ENCODE data around the gene HHATL. TPM values are rescaled to one million over a fixed set of nuclear protein-coding genes. Genes with fewer than 3 reads are reported as not detected.
A peak's percentile ranks its signal among the peaks of the same experiment; 100 is the strongest.

HHATL gene
- total and polyA plus RNA-seq, 2 donors (not counting 1 experiment from before 2014, with no cell fraction given) = not detected

GRCh38 chr3:42749753-42750231 is 47.2 kb upstream of the HHATL start:
- Histone ChIP-seq H3K36me3 (ENCODE audit: control insufficient read depth, insufficient read depth, low read length) (no peaks in the 10 kb centered on the region), H3K9ac (ENCODE audit: insufficient read depth, low read length) (no peak overlapping the region), H3K9me3 (ENCODE audit: control insufficient read depth, insufficient read depth, low read depth, low read length) (no peaks in the 10 kb centered on the region), H2AFZ (ENCODE audit: low read length) (no peak overlapping the region), H3K79me2 (ENCODE audit: control insufficient read depth, insufficient read depth, low read length) (no peaks in the 10 kb centered on the region), H4K20me1 (ENCODE audit: control insufficient read depth, extremely low read depth, insufficient read depth, low read length) (no peaks in the 10 kb centered on the region), H3K4me3 (replicated peaks in 1 of 4; ENCODE audit: control extremely low read depth in 1 of 4, insufficient read depth in 1 of 4, low read depth in 3 of 4, low read length in 4 of 4) (no peak overlapping the region), H3K27ac (ENCODE audit: insufficient read depth, low read length) (no peak overlapping the region), H3K4me1 (ENCODE audit: control insufficient read depth, extremely low read depth, insufficient read depth, low read length) (peaks cover 4% of the 10 kb centered on the region), H3K27me3 (ENCODE audit: control insufficient read depth, insufficient read depth, low read length) (no peaks in the 10 kb centered on the region), H3K4me2 (ENCODE audit: extremely low read depth, insufficient read depth, low read length) (no peak overlapping the region)
- TF ChIP-seq CTCF (conservative IDR thresholded peaks at IDR 0.05 in 1 of 2, IDR thresholded peaks at IDR 0.05 in 1 of 2; ENCODE audit: low read depth in 1 of 2, low read length in 2 of 2) = peak; percentile 55 to 70
- no peak for TF ChIP-seq EZH2 (IDR thresholded peaks at IDR 0.05; ENCODE audit: low read length, missing control alignments)
- DNase-seq (ENCODE audit: low read depth in 2 of 2) = peak in 1 of 2 donors; percentile 30

- no peak for TF ChIP-seq CTCF (conservative IDR thresholded peaks at IDR 0.05 in 1 of 2, IDR thresholded peaks at IDR 0.05 in 1 of 2; ENCODE audit: low read depth in 1 of 2, low read length in 2 of 2)
- TF ChIP-seq EZH2 (IDR thresholded peaks at IDR 0.05; ENCODE audit: low read length, missing control alignments) = no peak
- no peak for DNase-seq (ENCODE audit: low read depth in 2 of 2)
- H3K9me3 ChIP-seq (ENCODE audit: control insufficient read depth, insufficient read depth, low read depth, low read length) = no peaks in the 10 kb centered on the region
- no peaks in the 10 kb centered on the region for H3K79me2 ChIP-seq (ENCODE audit: control insufficient read depth, insufficient read depth, low read length)
- H3K27ac ChIP-seq (ENCODE audit: insufficient read depth, low read length) = no peak overlapping the region
- H4K20me1 ChIP-seq (ENCODE audit: control insufficient read depth, extremely low read depth, insufficient read depth, low read length) = no peaks in the 10 kb centered on the region
- peaks cover 4% of the 10 kb centered on the region for H3K4me1 ChIP-seq (ENCODE audit: control insufficient read depth, extremely low read depth, insufficient read depth, low read length)
- no peaks in the 10 kb centered on the region for H3K27me3 ChIP-seq (ENCODE audit: control insufficient read depth, insufficient read depth, low read length)
- no peaks in the 10 kb centered on the region for H3K36me3 ChIP-seq (ENCODE audit: control insufficient read depth, insufficient read depth, low read length)
- no peak overlapping the region for H3K4me3 ChIP-seq (replicated peaks in 1 of 4; ENCODE audit: control extremely low read depth in 1 of 4, insufficient read depth in 1 of 4, low read depth in 3 of 4, low read length in 4 of 4)
- no peak overlapping the region for H2AFZ ChIP-seq (ENCODE audit: low read length)
- H3K9ac ChIP-seq (ENCODE audit: insufficient read depth, low read length) = no peak overlapping the region
- no peak overlapping the region for H3K4me2 ChIP-seq (ENCODE audit: extremely low read depth, insufficient read depth, low read length)
Observed at GRCh38 chr3:42749025-42749752, 46.6 kb upstream of the HHATL start.

DNA sequence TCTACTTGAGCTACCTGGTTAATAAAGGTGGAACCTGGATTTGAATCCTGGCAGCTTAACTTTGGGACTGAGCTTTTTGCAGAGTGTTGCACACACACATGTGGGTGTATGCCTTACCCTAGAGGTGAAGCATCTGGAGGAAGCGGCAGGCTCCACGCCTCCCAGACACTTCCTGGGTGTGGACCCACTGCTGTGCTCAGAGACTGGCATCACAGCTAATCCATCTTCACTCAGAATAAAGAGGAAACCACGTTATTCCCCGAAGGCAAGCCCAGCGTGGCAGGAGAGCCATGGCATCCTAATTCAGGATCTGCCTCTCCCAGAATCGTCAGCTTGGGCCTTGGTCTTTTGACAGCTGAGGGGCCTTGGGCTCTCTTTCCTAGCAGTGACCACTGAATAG is 45.0 kb upstream of the HHATL start:
- DNase-seq (ENCODE audit: low read depth in 2 of 2) = no peak
- H2AFZ ChIP-seq (ENCODE audit: low read length) = no peak overlapping the region
- no peak overlapping the region for H3K4me3 ChIP-seq (replicated peaks in 1 of 4; ENCODE audit: control extremely low read depth in 1 of 4, insufficient read depth in 1 of 4, low read depth in 3 of 4, low read length in 4 of 4)
- H3K27ac ChIP-seq (ENCODE audit: insufficient read depth, low read length) = no peak overlapping the region
- no peaks in the 10 kb centered on the region for H3K79me2 ChIP-seq (ENCODE audit: control insufficient read depth, insufficient read depth, low read length)
- H3K9me3 ChIP-seq (ENCODE audit: control insufficient read depth, insufficient read depth, low read depth, low read length) = no peaks in the 10 kb centered on the region
- H3K9ac ChIP-seq (ENCODE audit: insufficient read depth, low read length) = no peak overlapping the region
- no peaks in the 10 kb centered on the region for H3K36me3 ChIP-seq (ENCODE audit: control insufficient read depth, insufficient read depth, low read length)
- H4K20me1 ChIP-seq (ENCODE audit: control insufficient read depth, extremely low read depth, insufficient read depth, low read length) = no peaks in the 10 kb centered on the region
- TF ChIP-seq CTCF (conservative IDR thresholded peaks at IDR 0.05 in 1 of 2, IDR thresholded peaks at IDR 0.05 in 1 of 2; ENCODE audit: low read depth in 1 of 2, low read length in 2 of 2) (no peak), EZH2 (IDR thresholded peaks at IDR 0.05; ENCODE audit: low read length, missing control alignments) (no peak)
- H3K4me1 ChIP-seq (ENCODE audit: control insufficient read depth, extremely low read depth, insufficient read depth, low read length) = peaks cover 4% of the 10 kb centered on the region
- no peaks in the 10 kb centered on the region for H3K27me3 ChIP-seq (ENCODE audit: control insufficient read depth, insufficient read depth, low read length)
- H3K4me2 ChIP-seq (ENCODE audit: extremely low read depth, insufficient read depth, low read length) = no peak overlapping the region

All from fibroblast of lung (primary cell).